PC-3 (cell line): ENCODE measurements around the gene SCUBE1. TPM values are rescaled to one million over a fixed set of nuclear protein-coding genes. Genes with fewer than 3 reads are reported as not detected.

Experiments
- ATAC-seq: fragments of 200-7000 bp; cut with Tn5 transposase; 2 replicates; pipeline ENCODE4 v1.9.1; 2020; ENCODE audit warnings: mild to moderate bottlenecking, moderate library complexity
- BruUV-seq: library from RNA; stranded (reverse); fragments of 400-500 nt; replicated peaks from 2 replicates; lab custom pipeline; 2021; lab: Mats Ljungman, UMichigan
- CTCF ChIA-PET: fragments of 300-600 bp; sonication (Branson Sonifier 250); formaldehyde crosslinking; loops from one replicate; lab custom pipeline; 2022; ENCODE audit warnings: antibody characterized with exemption; lab: Charles Lee
- POLR2A ChIA-PET: fragments of 300-600 bp; sonication (Branson Sonifier 250); formaldehyde crosslinking; loops from one replicate; lab custom pipeline; 2022; ENCODE audit warnings: antibody characterized with exemption; ENCODE audit not compliant: unreplicated experiment; lab: Charles Lee
- DNase-seq: peaks from one replicate; pipeline ENCODE4 v3.0.0-alpha.2; 2015
- H2AFZ ChIP-seq: fragments of 300-600 bp; sonication (generic); 2 replicates; pipeline ENCODE4 v1.6.0; 2016; ENCODE audit warnings: antibody characterized with exemption, low read length
- H3F3A ChIP-seq: fragments of 300-600 bp; sonication (generic); one replicate; pipeline ENCODE4 v1.6.0; 2017; ENCODE audit warnings: antibody characterized with exemption, low read length, control low read depth, mild to moderate bottlenecking; ENCODE audit not compliant: unreplicated experiment
- H3K27ac ChIP-seq: fragments of 300-600 bp; sonication (generic); 2 replicates; pipeline ENCODE4 v1.5.1; 2016; ENCODE audit warnings: mild to moderate bottlenecking, low read length
- H3K27me3 ChIP-seq: fragments of 300-600 bp; sonication (generic); 2 replicates; pipeline ENCODE4 v1.6.1; 2016; ENCODE audit warnings: low read length, mixed read lengths
- H3K36me3 ChIP-seq: fragments of 300-600 bp; sonication (generic); 2 replicates; pipeline ENCODE4 v1.6.1; 2016; ENCODE audit warnings: low read depth, mixed run types, low read length, mixed read lengths
- H3K4me1 ChIP-seq: fragments of 300-600 bp; sonication (generic); 2 replicates; pipeline ENCODE4 v1.5.1; 2016; ENCODE audit warnings: low read length; ENCODE audit not compliant: insufficient read depth
- H3K4me2 ChIP-seq: fragments of 300-600 bp; sonication (generic); 2 replicates; pipeline ENCODE4 v1.6.0; 2016; ENCODE audit warnings: low read length
- H3K4me3 ChIP-seq: fragments of 300-600 bp; sonication (generic); 2 replicates; pipeline ENCODE4 v1.5.1; 2016; ENCODE audit warnings: mild to moderate bottlenecking, low read length, mixed read lengths
- H3K79me2 ChIP-seq: fragments of 300-600 bp; sonication (generic); 2 replicates; pipeline ENCODE4 v1.6.1; 2017; ENCODE audit warnings: low read length, mixed read lengths
- H3K9ac ChIP-seq: fragments of 300-600 bp; sonication (generic); 2 replicates; pipeline ENCODE4 v1.6.0; 2016; ENCODE audit warnings: mild to moderate bottlenecking, low read length
- H3K9me2 ChIP-seq: fragments of 300-600 bp; sonication (generic); replicated peaks from 2 replicates; pipeline ENCODE4 v1.6.1; 2016; ENCODE audit warnings: mixed run types, low read length, mixed read lengths
- H3K9me3 ChIP-seq: fragments of 300-600 bp; sonication (generic); 2 replicates; pipeline ENCODE4 v1.6.1; 2016; ENCODE audit warnings: low read length, mixed read lengths
- H4K20me1 ChIP-seq: fragments of 300-600 bp; sonication (generic); 2 replicates; pipeline ENCODE4 v1.6.1; 2016; ENCODE audit warnings: low read length, mixed read lengths
- EZH2 ChIP-seq: fragments of 300-600 bp; sonication (generic); IDR thresholded peaks from one replicate; pipeline ENCODE4 v1.6.1; 2017; ENCODE audit warnings: antibody characterized with exemption, mild to moderate bottlenecking, low read length; ENCODE audit not compliant: unreplicated experiment
- EZH2phosphoT487 ChIP-seq: fragments of 300-600 bp; sonication (generic); IDR thresholded peaks from 2 replicates; pipeline ENCODE4 v1.6.1; 2018; ENCODE audit warnings: mild to moderate bottlenecking, antibody characterized with exemption, low read length, borderline replicate concordance
- intact Hi-C: fragments of 100-400 bp; cut with micrococcal nuclease; formaldehyde crosslinking; loops from 2 replicates; pipeline ENCODE4 v1.9.0; 2023
- total RNA-seq: library from RNA; depleted of rRNA; stranded (reverse); fragments of >200 nt; gene quantifications from 2 replicates; pipeline ENCODE4 v1.2.3, GENCODE V29; 2014
- TF ChIP-seq, protein P1 (sequence below): fragments of 300-600 bp; sonication (generic); conservative IDR thresholded peaks from 2 replicates; pipeline ENCODE4 v1.5.1; 2017; ENCODE audit warnings: antibody characterized with exemption, low read depth, mild to moderate bottlenecking, low read length

Gene SCUBE1
- total RNA-seq, 1 experiment from 2014 or later = not detected

DNA sequence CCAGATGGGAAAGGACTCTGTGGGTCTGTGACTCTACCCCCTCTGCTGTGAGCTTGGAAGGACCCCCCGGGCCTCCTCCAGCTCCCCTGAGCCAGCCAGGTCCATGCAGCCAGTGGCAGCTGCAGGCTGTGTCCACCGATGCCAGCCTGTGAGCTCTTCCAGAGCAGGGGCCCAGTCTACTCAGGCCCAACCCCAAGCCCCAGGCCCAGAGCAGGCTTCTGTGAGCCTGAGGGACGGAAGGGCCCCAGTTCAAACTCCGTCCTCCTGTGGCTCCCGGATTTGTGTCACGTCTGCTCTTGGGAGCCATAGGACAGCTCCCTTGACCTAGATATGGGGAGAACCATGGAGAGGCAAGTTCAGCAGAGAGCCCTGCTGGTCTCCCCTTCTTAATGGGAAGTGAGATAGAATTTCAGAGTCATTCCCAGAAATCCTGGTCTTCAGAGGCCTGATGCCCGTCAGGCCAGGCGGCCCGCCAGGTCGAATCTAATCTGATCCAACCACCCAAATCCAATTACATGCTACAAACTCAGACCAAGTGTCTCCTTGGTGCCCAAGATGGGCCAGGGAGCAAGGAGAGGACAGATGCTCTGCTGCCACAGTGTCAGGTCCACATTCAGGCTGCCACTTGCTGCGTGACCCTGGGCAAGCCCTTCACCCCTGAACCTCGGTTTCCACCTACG, 75.1 kb downstream of the SCUBE1 start:
- no TSS peak for BruUV-seq
- no peak for TF ChIP-seq EZH2
- TF ChIP-seq, protein P1, sequence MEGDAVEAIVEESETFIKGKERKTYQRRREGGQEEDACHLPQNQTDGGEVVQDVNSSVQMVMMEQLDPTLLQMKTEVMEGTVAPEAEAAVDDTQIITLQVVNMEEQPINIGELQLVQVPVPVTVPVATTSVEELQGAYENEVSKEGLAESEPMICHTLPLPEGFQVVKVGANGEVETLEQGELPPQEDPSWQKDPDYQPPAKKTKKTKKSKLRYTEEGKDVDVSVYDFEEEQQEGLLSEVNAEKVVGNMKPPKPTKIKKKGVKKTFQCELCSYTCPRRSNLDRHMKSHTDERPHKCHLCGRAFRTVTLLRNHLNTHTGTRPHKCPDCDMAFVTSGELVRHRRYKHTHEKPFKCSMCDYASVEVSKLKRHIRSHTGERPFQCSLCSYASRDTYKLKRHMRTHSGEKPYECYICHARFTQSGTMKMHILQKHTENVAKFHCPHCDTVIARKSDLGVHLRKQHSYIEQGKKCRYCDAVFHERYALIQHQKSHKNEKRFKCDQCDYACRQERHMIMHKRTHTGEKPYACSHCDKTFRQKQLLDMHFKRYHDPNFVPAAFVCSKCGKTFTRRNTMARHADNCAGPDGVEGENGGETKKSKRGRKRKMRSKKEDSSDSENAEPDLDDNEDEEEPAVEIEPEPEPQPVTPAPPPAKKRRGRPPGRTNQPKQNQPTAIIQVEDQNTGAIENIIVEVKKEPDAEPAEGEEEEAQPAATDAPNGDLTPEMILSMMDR = no peak
- no peak for TF ChIP-seq EZH2phosphoT487
- H3K9me3 ChIP-seq = no peaks in the 10 kb centered on the region
- no peaks in the 10 kb centered on the region for H3F3A ChIP-seq
- H4K20me1 ChIP-seq = no peaks in the 10 kb centered on the region
- no peaks in the 10 kb centered on the region for H3K36me3 ChIP-seq
- H3K4me3 ChIP-seq = no peak overlapping the region
- no peaks in the 10 kb centered on the region for H3K9me2 ChIP-seq
- ATAC-seq = no peak
- H3K27me3 ChIP-seq = peaks cover 43% of the 10 kb centered on the region
- no peak overlapping the region for H3K9ac ChIP-seq
- intact Hi-C loops = no loop called here
- ChIA-PET POLR2A (no interaction called here), CTCF (no interaction called here)
- no peak overlapping the region for H3K4me2 ChIP-seq
- H3K27ac ChIP-seq = no peak overlapping the region
- H3K4me1 ChIP-seq = no peaks in the 10 kb centered on the region
- no peaks in the 10 kb centered on the region for H3K79me2 ChIP-seq
- no peak overlapping the region for H2AFZ ChIP-seq
- no peak for DNase-seq

DNA sequence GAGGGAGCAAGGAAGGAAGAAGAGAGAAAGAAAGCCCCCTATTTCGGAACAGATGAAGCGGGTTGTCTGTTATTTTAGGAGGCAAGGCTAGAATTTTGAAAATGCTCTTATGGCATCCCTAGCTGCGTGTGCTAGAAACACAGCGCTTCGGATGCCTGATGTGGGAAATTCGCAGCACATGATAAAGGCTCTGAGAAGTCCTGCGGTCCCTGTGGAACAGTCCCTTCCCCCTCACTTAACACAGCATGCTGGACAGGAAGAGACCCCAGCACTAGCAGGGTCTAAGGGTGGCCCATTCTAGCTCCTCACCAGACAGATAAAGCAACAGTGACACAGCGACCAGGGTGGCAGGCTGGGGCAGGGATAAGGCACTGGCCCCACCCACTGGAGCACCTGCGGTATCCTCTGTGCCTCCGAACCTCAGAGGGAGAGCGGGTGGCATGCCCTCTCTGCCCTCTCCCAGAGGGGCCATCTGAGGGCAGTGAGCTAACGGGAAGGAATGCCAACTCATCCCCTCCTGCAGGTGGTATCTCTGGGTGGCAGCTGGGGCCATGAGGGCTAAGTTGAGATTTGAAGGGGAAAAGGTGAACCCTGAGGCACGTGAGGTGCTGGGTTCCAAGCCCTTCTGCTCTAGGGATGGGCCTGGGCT, 75.7 kb downstream of the SCUBE1 start:
- Histone ChIP-seq H3F3A (no peaks in the 10 kb centered on the region), H3K9me2 (no peaks in the 10 kb centered on the region), H3K27ac (no peak overlapping the region), H2AFZ (no peak overlapping the region), H3K4me2 (no peak overlapping the region), H3K27me3 (peaks cover 49% of the 10 kb centered on the region), H3K9ac (no peak overlapping the region), H3K9me3 (no peaks in the 10 kb centered on the region), H3K36me3 (no peaks in the 10 kb centered on the region), H4K20me1 (no peaks in the 10 kb centered on the region), H3K79me2 (no peaks in the 10 kb centered on the region), H3K4me3 (no peak overlapping the region), H3K4me1 (no peaks in the 10 kb centered on the region)
- no TSS peak for BruUV-seq
- ChIA-PET CTCF (no interaction called here), POLR2A (no interaction called here)
- TF ChIP-seq, protein P1 = no peak
- TF ChIP-seq EZH2 = no peak
- no peak for TF ChIP-seq EZH2phosphoT487
- no peak for DNase-seq
- intact Hi-C loops = no loop called here
- no peak for ATAC-seq

DNA sequence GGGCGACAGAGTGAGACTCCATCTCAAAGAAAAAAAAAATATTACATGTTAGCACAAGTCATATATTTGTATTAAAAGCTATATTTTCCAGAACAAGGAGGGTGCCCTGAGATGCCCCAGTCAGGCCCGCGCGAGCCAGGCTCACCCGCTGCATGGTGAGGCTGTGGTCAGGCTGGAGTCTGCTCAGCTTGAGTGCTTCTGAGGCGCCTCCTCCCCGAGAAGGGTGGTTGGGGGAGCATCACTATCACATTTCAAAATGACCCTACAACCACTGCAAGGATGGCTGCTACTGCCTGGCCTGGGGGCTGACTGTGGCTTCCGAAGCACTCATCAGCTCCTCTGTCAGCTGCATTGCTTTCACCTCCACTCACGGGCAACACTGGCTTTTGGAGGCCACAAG, 77.1 kb downstream of the SCUBE1 start:
- Histone ChIP-seq H3K4me1 (no peaks in the 10 kb centered on the region), H4K20me1 (no peaks in the 10 kb centered on the region), H3K27me3 (peaks cover 54% of the 10 kb centered on the region), H3K9ac (no peak overlapping the region), H3K36me3 (no peaks in the 10 kb centered on the region), H3K9me3 (no peaks in the 10 kb centered on the region), H2AFZ (no peak overlapping the region), H3K4me2 (no peak overlapping the region), H3K27ac (no peak overlapping the region), H3K4me3 (no peak overlapping the region), H3K79me2 (no peaks in the 10 kb centered on the region), H3K9me2 (no peaks in the 10 kb centered on the region), H3F3A (no peaks in the 10 kb centered on the region)
- ChIA-PET CTCF (no interaction called here), POLR2A (no interaction called here)
- no TSS peak for BruUV-seq
- no peak for ATAC-seq
- no peak for DNase-seq
- intact Hi-C loops = no loop called here
- TF ChIP-seq EZH2 (no peak), EZH2phosphoT487 (no peak)
- TF ChIP-seq, protein P1 = no peak
